Keratinocyte (primary cell): ENCODE results near the gene PSMA1. TPM values are rescaled to one million over a fixed set of nuclear protein-coding genes. Genes with fewer than 3 reads are reported as not detected.

Experiments
- DNase-seq: peaks from one replicate; pipeline ENCODE4 v3.0.0-alpha.2; 2011; ENCODE audit warnings: low read depth, missing footprints, low spot score
- FAIRE-seq: peaks from 2 replicates; lab custom pipeline; 2011; peaks lifted over from hg19 to GRCh38; lab: Jason Lieb, UNC
- H2AFZ ChIP-seq: 2 replicates; pipeline ENCODE4 v1.6.0; 2012; ENCODE audit warnings: low read length, control low read depth, inconsistent platforms; ENCODE audit not compliant: control insufficient read depth
- H3K27ac ChIP-seq: 2 replicates; pipeline ENCODE4 v1.5.1; 2011; ENCODE audit warnings: low read length; ENCODE audit not compliant: control insufficient read depth, insufficient read depth
- H3K27me3 ChIP-seq: 3 replicates; pipeline ENCODE4 v1.6.0; 2011; ENCODE audit warnings: low read length; ENCODE audit not compliant: control insufficient read depth, insufficient read depth; ENCODE audit errors: extremely low read depth
- H3K36me3 ChIP-seq, 2 experiments: 2 replicates in 1 of 2; 3 replicates in 1 of 2; pipeline ENCODE4 v1.5.1; 2011; ENCODE audit warnings: low read length in 2 of 2, mild to moderate bottlenecking in 1 of 2; ENCODE audit not compliant: control insufficient read depth in 2 of 2, insufficient read depth in 2 of 2; ENCODE audit errors: extremely low read depth in 1 of 2
- H3K4me1 ChIP-seq: 3 replicates; pipeline ENCODE4 v1.5.1; 2011; ENCODE audit warnings: low read length; ENCODE audit not compliant: control insufficient read depth, insufficient read depth; ENCODE audit errors: extremely low read depth
- H3K4me2 ChIP-seq: 3 replicates; pipeline ENCODE4 v1.6.0; 2011; ENCODE audit warnings: low read depth, low read length; ENCODE audit not compliant: control insufficient read depth, insufficient read depth; ENCODE audit errors: extremely low read depth
- H3K4me3 ChIP-seq, 3 experiments: fragments of 200-600 bp in 1 of 3; sonication (generic) in 1 of 3; 2 replicates in 2 of 3; 3 replicates in 1 of 3; pipeline ENCODE4 v1.5.1; 2011 to 2016; ENCODE audit warnings: low read length in 3 of 3, mild to moderate bottlenecking in 3 of 3, control low read depth in 2 of 3, inconsistent platforms in 1 of 3, low read depth in 1 of 3, mixed read lengths in 1 of 3, mixed run types in 1 of 3, moderate library complexity in 1 of 3; ENCODE audit not compliant: control insufficient read depth in 2 of 3, insufficient read depth in 2 of 3; ENCODE audit errors: extremely low read depth in 1 of 3
- H3K79me2 ChIP-seq: 2 replicates; pipeline ENCODE4 v1.6.0; 2012; ENCODE audit warnings: low read length; ENCODE audit not compliant: control insufficient read depth, insufficient read depth
- H3K9ac ChIP-seq: 3 replicates; pipeline ENCODE4 v1.6.0; 2011; ENCODE audit warnings: low read length; ENCODE audit not compliant: control insufficient read depth, insufficient read depth; ENCODE audit errors: extremely low read depth
- H3K9me1 ChIP-seq: 3 replicates; pipeline ENCODE4 v1.6.0; 2011; ENCODE audit warnings: low read length; ENCODE audit not compliant: control insufficient read depth, insufficient read depth; ENCODE audit errors: extremely low read depth
- H3K9me3 ChIP-seq: 2 replicates; pipeline ENCODE4 v1.5.1; 2012; ENCODE audit warnings: low read depth, low read length; ENCODE audit not compliant: control insufficient read depth
- H4K20me1 ChIP-seq: 3 replicates; pipeline ENCODE4 v1.6.0; 2011; ENCODE audit warnings: low read length; ENCODE audit not compliant: control insufficient read depth, insufficient read depth; ENCODE audit errors: extremely low read depth
- CTCF ChIP-seq, 3 experiments: IDR thresholded peaks in 1 of 3; conservative IDR thresholded peaks in 1 of 3; optimal IDR thresholded peaks in 1 of 3; 2 replicates in 2 of 3; 3 replicates in 1 of 3; pipeline versions ENCODE3 to v1.5.1; 2011; ENCODE audit warnings: low read length in 3 of 3, mild to moderate bottlenecking in 3 of 3, moderate library complexity in 2 of 3, control low read depth in 1 of 3, inconsistent platforms in 1 of 3; ENCODE audit not compliant: insufficient read depth in 2 of 3; ENCODE audit errors: extremely low read depth in 1 of 3
- EZH2 ChIP-seq: IDR thresholded peaks from one replicate; pipeline ENCODE4 v1.6.1; 2012; ENCODE audit warnings: inconsistent platforms, mild to moderate bottlenecking, low read length, moderate library complexity
- dilution Hi-C: fragments of 300-500 bp; cut with MboI; formaldehyde crosslinking; loops from one replicate; pipeline ENCODE4 v1.7.0; 2020; ENCODE audit warnings: low sequenced_read_pairs; ENCODE audit not compliant: extremely low pct_ligation_motif_present
- polyA plus RNA-seq, 5 experiments: library from polyadenylated mRNA; depleted of rRNA in 3 of 5; stranded (reverse) in 3 of 5; stranded (forward) in 1 of 5; unstranded in 1 of 5; fragments of >200 nt; gene quantifications; 1 replicate in 1 of 5; 2 replicates in 3 of 5; 3 replicates in 1 of 5; pipeline versions ENCODE4 v1.2.1 to v1.2.3, GENCODE V29; 2011 to 2012; ENCODE audit warnings: missing spikeins in 2 of 5, low read depth in 1 of 5, low replicate concordance in 1 of 5
- small RNA-seq, 3 experiments: library from RNA; depleted of rRNA; stranded (forward); fragments of <200 nt; gene quantifications; one replicate each; pipeline ENCODE3, GENCODE V24; 2012; ENCODE audit warnings: low read depth in 3 of 3, low replicate concordance in 1 of 3; ENCODE audit not compliant: insufficient read length in 3 of 3

Gene PSMA1
- polyA plus RNA-seq, 1 donor (not counting 4 experiments of a cell fraction or from before 2014, with no cell fraction given) = 293 TPM

GRCh38 chr11:14458377-14458776 is 61.8 kb downstream of the PSMA1 start:
- no peak for FAIRE-seq
- Histone ChIP-seq H3K4me3 (no peak overlapping the region), H3K79me2 (no peaks in the 10 kb centered on the region), H2AFZ (no peak overlapping the region), H3K27ac (no peak overlapping the region), H3K27me3 (no peaks in the 10 kb centered on the region), H3K4me2 (no peak overlapping the region), H3K9me1 (no peaks in the 10 kb centered on the region), H3K4me1 (peaks cover 7% of the 10 kb centered on the region), H3K9me3 (no peaks in the 10 kb centered on the region), H4K20me1 (no peaks in the 10 kb centered on the region), H3K36me3 (peaks cover 13 to 29% of the 10 kb centered on the region in 2 experiments), H3K9ac (no peak overlapping the region)
- dilution Hi-C loops = no loop called here
- no peak for DNase-seq
- TF ChIP-seq EZH2 (no peak), CTCF (optimal IDR thresholded peaks at IDR 0.05 in 1 of 3, IDR thresholded peaks at IDR 0.05 in 1 of 3, conservative IDR thresholded peaks at IDR 0.05 in 1 of 3; ENCODE audit: extremely low read depth in 1 of 3, insufficient read depth in 2 of 3, low read length in 3 of 3) (no peak)

GRCh38 chr11:14455648-14456430 is 64.3 kb downstream of the PSMA1 start:
- peaks cover 7 to 21% of the 10 kb centered on the region in 2 experiments for H3K36me3 ChIP-seq
- no peaks in the 10 kb centered on the region for H3K79me2 ChIP-seq
- DNase-seq (no peak), FAIRE-seq (no peak)
- no peak overlapping the region for H3K4me3 ChIP-seq
- no peaks in the 10 kb centered on the region for H4K20me1 ChIP-seq
- dilution Hi-C loops = no loop called here
- H3K4me2 ChIP-seq = no peak overlapping the region
- no peaks in the 10 kb centered on the region for H3K9me1 ChIP-seq
- no peaks in the 10 kb centered on the region for H3K9me3 ChIP-seq
- no peaks in the 10 kb centered on the region for H3K27me3 ChIP-seq
- H3K27ac ChIP-seq = no peak overlapping the region
- no peak overlapping the region for H2AFZ ChIP-seq
- H3K4me1 ChIP-seq = peaks cover 7% of the 10 kb centered on the region
- H3K9ac ChIP-seq = no peak overlapping the region
- TF ChIP-seq CTCF (optimal IDR thresholded peaks at IDR 0.05 in 1 of 3, IDR thresholded peaks at IDR 0.05 in 1 of 3, conservative IDR thresholded peaks at IDR 0.05 in 1 of 3; ENCODE audit: extremely low read depth in 1 of 3, insufficient read depth in 2 of 3, low read length in 3 of 3) = no peak
- no peak for TF ChIP-seq EZH2

Small RNAs within 50 kb of the gene (small RNA-seq; reads per million reads assigned to genes)
- 0 reads per million in 3 experiments for gene RNU7-49P

Other genes starting within 250 kb of the PSMA1 start
- 52.2 to 99.3 TPM (median 54.4 TPM) in 3 replicates for gene RRAS2, start 161.2 kb downstream of the PSMA1 start, polyA plus RNA-seq
- gene COPB1, start 20.6 kb downstream of the PSMA1 start, polyA plus RNA-seq = 121 to 169 TPM (median 126 TPM) in 3 replicates
- gene PDE3B, start 123.4 kb upstream of the PSMA1 start, polyA plus RNA-seq = 0.01 TPM in 2 of 3 replicates, not detected in the other